C4-2B (cell line): ENCODE results near the gene S100A7.

Source experiments
- ZFX ChIP-seq: fragments of 450-650 bp; IDR thresholded peaks from 2 replicates; pipeline ENCODE4 v1.6.1; 2017
- TF ChIP-seq, protein P1 (sequence below): fragments of 450-650 bp; conservative IDR thresholded peaks from 2 replicates; pipeline ENCODE4 v1.5.1; 2017; ENCODE audit warnings: mild to moderate bottlenecking

- TF ChIP-seq, protein P1, sequence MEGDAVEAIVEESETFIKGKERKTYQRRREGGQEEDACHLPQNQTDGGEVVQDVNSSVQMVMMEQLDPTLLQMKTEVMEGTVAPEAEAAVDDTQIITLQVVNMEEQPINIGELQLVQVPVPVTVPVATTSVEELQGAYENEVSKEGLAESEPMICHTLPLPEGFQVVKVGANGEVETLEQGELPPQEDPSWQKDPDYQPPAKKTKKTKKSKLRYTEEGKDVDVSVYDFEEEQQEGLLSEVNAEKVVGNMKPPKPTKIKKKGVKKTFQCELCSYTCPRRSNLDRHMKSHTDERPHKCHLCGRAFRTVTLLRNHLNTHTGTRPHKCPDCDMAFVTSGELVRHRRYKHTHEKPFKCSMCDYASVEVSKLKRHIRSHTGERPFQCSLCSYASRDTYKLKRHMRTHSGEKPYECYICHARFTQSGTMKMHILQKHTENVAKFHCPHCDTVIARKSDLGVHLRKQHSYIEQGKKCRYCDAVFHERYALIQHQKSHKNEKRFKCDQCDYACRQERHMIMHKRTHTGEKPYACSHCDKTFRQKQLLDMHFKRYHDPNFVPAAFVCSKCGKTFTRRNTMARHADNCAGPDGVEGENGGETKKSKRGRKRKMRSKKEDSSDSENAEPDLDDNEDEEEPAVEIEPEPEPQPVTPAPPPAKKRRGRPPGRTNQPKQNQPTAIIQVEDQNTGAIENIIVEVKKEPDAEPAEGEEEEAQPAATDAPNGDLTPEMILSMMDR: no peak
- no peak for TF ChIP-seq ZFX
Observed at GRCh38 chr1:153503766-153504165, 43.3 kb upstream of the S100A7 start.
